ENCODE results near the gene E2F8.

GRCh38 chr11:19288256-19288655 is 47.5 kb upstream of the E2F8 start:
- TF ChIP-seq TAF1 (IDR thresholded peaks at IDR 0.05; ENCODE audit: low read depth) = no peak
- no peak for TF ChIP-seq CREB1 (IDR thresholded peaks at IDR 0.05; ENCODE audit: low read depth)
- TF ChIP-seq RAD21 (IDR thresholded peaks at IDR 0.05; ENCODE audit: low read depth) = no peak
- no peak for TF ChIP-seq YY1 (IDR thresholded peaks at IDR 0.05; ENCODE audit: low read depth)
- no peak for TF ChIP-seq TEAD4 (IDR thresholded peaks at IDR 0.05)
- TF ChIP-seq EP300 (IDR thresholded peaks at IDR 0.05; ENCODE audit: borderline replicate concordance) = no peak
- TF ChIP-seq, protein P1, sequence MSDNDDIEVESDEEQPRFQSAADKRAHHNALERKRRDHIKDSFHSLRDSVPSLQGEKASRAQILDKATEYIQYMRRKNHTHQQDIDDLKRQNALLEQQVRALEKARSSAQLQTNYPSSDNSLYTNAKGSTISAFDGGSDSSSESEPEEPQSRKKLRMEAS (IDR thresholded peaks at IDR 0.05) = no peak
- no peak for TF ChIP-seq FOXM1 (IDR thresholded peaks at IDR 0.05; ENCODE audit: borderline replicate concordance, low read depth)
- TF ChIP-seq, protein P2, sequence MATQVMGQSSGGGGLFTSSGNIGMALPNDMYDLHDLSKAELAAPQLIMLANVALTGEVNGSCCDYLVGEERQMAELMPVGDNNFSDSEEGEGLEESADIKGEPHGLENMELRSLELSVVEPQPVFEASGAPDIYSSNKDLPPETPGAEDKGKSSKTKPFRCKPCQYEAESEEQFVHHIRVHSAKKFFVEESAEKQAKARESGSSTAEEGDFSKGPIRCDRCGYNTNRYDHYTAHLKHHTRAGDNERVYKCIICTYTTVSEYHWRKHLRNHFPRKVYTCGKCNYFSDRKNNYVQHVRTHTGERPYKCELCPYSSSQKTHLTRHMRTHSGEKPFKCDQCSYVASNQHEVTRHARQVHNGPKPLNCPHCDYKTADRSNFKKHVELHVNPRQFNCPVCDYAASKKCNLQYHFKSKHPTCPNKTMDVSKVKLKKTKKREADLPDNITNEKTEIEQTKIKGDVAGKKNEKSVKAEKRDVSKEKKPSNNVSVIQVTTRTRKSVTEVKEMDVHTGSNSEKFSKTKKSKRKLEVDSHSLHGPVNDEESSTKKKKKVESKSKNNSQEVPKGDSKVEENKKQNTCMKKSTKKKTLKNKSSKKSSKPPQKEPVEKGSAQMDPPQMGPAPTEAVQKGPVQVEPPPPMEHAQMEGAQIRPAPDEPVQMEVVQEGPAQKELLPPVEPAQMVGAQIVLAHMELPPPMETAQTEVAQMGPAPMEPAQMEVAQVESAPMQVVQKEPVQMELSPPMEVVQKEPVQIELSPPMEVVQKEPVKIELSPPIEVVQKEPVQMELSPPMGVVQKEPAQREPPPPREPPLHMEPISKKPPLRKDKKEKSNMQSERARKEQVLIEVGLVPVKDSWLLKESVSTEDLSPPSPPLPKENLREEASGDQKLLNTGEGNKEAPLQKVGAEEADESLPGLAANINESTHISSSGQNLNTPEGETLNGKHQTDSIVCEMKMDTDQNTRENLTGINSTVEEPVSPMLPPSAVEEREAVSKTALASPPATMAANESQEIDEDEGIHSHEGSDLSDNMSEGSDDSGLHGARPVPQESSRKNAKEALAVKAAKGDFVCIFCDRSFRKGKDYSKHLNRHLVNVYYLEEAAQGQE (IDR thresholded peaks at IDR 0.05; ENCODE audit: low read depth) = no peak
- TF ChIP-seq EGR1 (IDR thresholded peaks at IDR 0.05) = no peak
- TF ChIP-seq USF1 (IDR thresholded peaks at IDR 0.05) = no peak

All from Ishikawa (cell line).